OCI-LY1 (cell line): ENCODE data around the gene FUCA2.
"Not testable (repeated sequence)": the region's sequence is repeated elsewhere in the genome, so short reads cannot be mapped to it uniquely, and the experiment has no call there.

Experiments
- CTCF ChIP-seq: fragments of 200-600 bp; sonication (generic), shearing (Covaris generic); IDR thresholded peaks from 2 replicates; pipeline ENCODE4 v1.5.1; 2017; ENCODE audit warnings: mild to moderate bottlenecking, antibody characterized with exemption, low read length, moderate library complexity, mixed read lengths
- EZH2 ChIP-seq: fragments of 200-600 bp; sonication (generic), shearing (Covaris generic); IDR thresholded peaks from 2 replicates; pipeline ENCODE4 v1.8.0; 2017; ENCODE audit warnings: borderline replicate concordance, mixed run types, mild to moderate bottlenecking, antibody characterized with exemption, low read length, moderate library complexity, mixed read lengths

- not testable (repeated sequence) for TF ChIP-seq CTCF, EZH2
Observed at GRCh38 chr6:143510326-143510725, 1.2 kb downstream of the FUCA2 start.
